Activated CD8-positive, alpha-beta T cell treated with anti-CD3 and anti-CD28 coated beads for 36 hours (primary cell): Measurements from ENCODE around the gene HSD11B2. TPM values are rescaled to one million over a fixed set of nuclear protein-coding genes. Genes with fewer than 3 reads are reported as not detected.

ENCODE experiments used
- ATAC-seq: fragments of 200-7000 bp; cut with Tn5 transposase; one replicate; pipeline ENCODE4 v1.10.0; 2021; ENCODE audit warnings: mild to moderate bottlenecking, moderate library complexity
- CTCF ChIA-PET: fragments of 350-600 bp; sonication (Branson Sonifier 250); formaldehyde crosslinking; loops from one replicate; lab custom pipeline; 2021; ENCODE audit warnings: antibody characterized with exemption; lab: Charles Lee
- POLR2A ChIA-PET: fragments of 350-600 bp; sonication (Branson Sonifier 250); formaldehyde crosslinking; loops from one replicate; lab custom pipeline; 2021; ENCODE audit warnings: antibody characterized with exemption; lab: Charles Lee
- DNase-seq: peaks from one replicate; pipeline ENCODE4 v3.0.0-alpha.2; 2020
- H3K27ac Mint-ChIP-seq: one replicate; pipeline ENCODE4 v1.8.0; 2021; ENCODE audit warnings: mild to moderate bottlenecking, mixed read lengths
- H3K27me3 Mint-ChIP-seq: one replicate; pipeline ENCODE4 v1.8.0; 2021; ENCODE audit warnings: mixed read lengths
- H3K36me3 Mint-ChIP-seq: one replicate; pipeline ENCODE4 v1.8.0; 2021; ENCODE audit warnings: low read depth, mixed read lengths
- H3K4me1 Mint-ChIP-seq: one replicate; pipeline ENCODE4 v1.8.0; 2021; ENCODE audit warnings: low read depth, mixed read lengths
- H3K4me3 Mint-ChIP-seq: one replicate; pipeline ENCODE4 v1.8.0; 2021; ENCODE audit warnings: mild to moderate bottlenecking, moderate library complexity, mixed read lengths
- H3K9me3 Mint-ChIP-seq: one replicate; pipeline ENCODE4 v1.8.0; 2021; ENCODE audit warnings: mixed read lengths
- intact Hi-C: fragments of 100-400 bp; cut with micrococcal nuclease; formaldehyde crosslinking; loops from one replicate; pipeline ENCODE4 v1.10.0; 2022
- total RNA-seq, 2 experiments: library from RNA; stranded (reverse); gene quantifications; one replicate each; pipeline ENCODE4 v1.2.3, GENCODE V29; 2021
- TF ChIP-seq, protein P1 (sequence below): fragments of 200-600 bp; IDR thresholded peaks from one replicate; pipeline ENCODE4 v1.8.0; 2022; ENCODE audit warnings: antibody characterized with exemption, mild to moderate bottlenecking

Gene HSD11B2
- total RNA-seq, 2 experiments from 2014 or later: 1.6 to 2.3 TPM

DNA sequence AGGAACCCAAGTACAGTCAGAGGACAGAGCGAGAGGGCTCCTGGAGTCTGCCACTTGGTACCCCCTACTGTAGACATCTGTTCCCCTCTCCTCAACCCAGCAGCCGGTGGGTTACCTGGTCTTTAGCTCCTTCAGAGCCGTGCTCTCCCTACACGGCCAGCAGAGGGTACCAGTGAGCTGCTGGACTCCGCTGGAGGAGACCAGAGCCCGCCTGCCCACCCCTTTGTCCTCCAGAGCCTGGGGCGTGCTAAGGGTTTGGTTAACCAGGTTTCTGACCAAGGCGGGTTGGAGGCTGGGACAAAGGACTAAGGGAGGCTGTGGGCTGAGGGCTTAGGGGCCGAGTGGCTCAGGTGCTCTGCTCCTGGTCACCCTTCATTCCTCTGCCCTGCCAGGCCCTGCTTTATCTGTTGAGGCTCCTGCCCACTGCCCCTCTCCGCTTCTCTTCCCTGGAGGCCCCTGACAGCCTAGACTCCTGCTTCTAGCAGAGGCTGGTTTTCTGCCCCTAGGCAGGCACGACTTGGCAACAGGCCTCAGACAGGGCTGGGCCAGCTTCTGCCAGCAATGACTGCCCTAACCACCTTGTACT lies 2.7 kb upstream of the HSD11B2 start:
- POLR2A ChIA-PET: interaction anchor here (0.6 to 1.0 kb wide), 2 partner anchors 37 to 76 kb away, joined by 3 read pairs; no protein-coding TSS in a partner anchor
- Mint-ChIP-seq H3K27me3 (peaks cover 40% of the 10 kb centered on the region), H3K9me3 (no peaks in the 10 kb centered on the region), H3K27ac (no peak overlapping the region), H3K36me3 (no peaks in the 10 kb centered on the region), H3K4me3 (no peak overlapping the region), H3K4me1 (peaks cover 7% of the 10 kb centered on the region)
- ATAC-seq: peak; percentile 77
- CTCF ChIA-PET: interaction anchor here (0.6 to 5.6 kb wide), 53 partner anchors 8 to 453 kb away, joined by 3 to 94 read pairs (median 4); partner anchors contain the start of genes ATP6V0D1, GFOD2, KCTD19 and LRRC36
- intact Hi-C loops: loop anchor here (5.0 kb wide), 1 partner anchor 39 kb away; no protein-coding TSS in a partner anchor
- TF ChIP-seq, protein P1, sequence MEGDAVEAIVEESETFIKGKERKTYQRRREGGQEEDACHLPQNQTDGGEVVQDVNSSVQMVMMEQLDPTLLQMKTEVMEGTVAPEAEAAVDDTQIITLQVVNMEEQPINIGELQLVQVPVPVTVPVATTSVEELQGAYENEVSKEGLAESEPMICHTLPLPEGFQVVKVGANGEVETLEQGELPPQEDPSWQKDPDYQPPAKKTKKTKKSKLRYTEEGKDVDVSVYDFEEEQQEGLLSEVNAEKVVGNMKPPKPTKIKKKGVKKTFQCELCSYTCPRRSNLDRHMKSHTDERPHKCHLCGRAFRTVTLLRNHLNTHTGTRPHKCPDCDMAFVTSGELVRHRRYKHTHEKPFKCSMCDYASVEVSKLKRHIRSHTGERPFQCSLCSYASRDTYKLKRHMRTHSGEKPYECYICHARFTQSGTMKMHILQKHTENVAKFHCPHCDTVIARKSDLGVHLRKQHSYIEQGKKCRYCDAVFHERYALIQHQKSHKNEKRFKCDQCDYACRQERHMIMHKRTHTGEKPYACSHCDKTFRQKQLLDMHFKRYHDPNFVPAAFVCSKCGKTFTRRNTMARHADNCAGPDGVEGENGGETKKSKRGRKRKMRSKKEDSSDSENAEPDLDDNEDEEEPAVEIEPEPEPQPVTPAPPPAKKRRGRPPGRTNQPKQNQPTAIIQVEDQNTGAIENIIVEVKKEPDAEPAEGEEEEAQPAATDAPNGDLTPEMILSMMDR: peak; percentile 84
- DNase-seq: peak; percentile 76

DNA sequence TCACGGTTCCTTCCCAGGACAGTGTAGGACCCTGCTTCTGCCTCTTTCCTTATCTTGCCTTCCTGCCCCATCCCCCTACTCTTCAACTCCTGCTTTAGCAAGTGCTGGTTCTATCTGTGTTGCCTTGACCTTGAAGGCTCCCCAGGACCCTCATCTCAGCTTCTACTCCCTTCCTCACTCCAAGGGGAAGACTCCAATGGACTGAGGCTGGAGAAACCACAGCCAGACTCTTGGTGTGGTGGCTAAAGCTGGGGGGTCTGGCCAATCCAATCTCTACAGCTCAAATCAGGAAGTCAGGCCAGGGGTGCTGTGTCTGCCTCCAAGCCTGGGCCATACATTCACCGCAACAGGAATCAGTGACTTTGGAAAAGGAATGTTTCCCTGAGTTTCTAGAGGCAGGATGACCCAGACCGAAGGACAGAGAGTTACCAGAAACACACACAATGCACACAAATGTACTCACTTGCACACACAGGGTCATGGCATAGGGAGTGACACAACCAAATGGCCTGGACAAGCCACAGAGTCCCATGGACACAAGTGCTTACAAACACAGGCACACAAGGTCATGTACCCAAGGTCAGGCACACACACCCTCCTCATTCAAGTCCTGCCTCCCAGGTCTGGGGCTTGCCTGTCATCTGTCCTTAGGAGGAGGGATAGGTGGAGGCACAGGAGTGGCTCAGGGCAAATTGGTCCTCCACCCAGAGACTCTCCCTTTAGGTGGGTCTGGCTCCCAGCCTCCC lies 1.7 kb upstream of the HSD11B2 start:
- Mint-ChIP-seq H3K36me3 (no peaks in the 10 kb centered on the region), H3K4me1 (peaks cover 7% of the 10 kb centered on the region), H3K27me3 (peaks cover 36% of the 10 kb centered on the region), H3K9me3 (no peaks in the 10 kb centered on the region), H3K4me3 (peak overlapping the region; percentile 58), H3K27ac (no peak overlapping the region)
- ChIA-PET POLR2A (interaction anchor here (0.6 to 1.0 kb wide), 2 partner anchors 36 to 77 kb away, joined by 3 read pairs; no protein-coding TSS in a partner anchor), CTCF (interaction anchor here (0.8 to 5.6 kb wide), 23 partner anchors 9 to 169 kb away, joined by 3 to 94 read pairs (median 9); partner anchors contain the start of genes KCTD19, LRRC36, TPPP3 and ZDHHC1)
- intact Hi-C loops: loop anchor here (5.0 kb wide), 1 partner anchor 38 kb away; no protein-coding TSS in a partner anchor
- DNase-seq (no peak), ATAC-seq (no peak)
- TF ChIP-seq, protein P1: no peak

DNA sequence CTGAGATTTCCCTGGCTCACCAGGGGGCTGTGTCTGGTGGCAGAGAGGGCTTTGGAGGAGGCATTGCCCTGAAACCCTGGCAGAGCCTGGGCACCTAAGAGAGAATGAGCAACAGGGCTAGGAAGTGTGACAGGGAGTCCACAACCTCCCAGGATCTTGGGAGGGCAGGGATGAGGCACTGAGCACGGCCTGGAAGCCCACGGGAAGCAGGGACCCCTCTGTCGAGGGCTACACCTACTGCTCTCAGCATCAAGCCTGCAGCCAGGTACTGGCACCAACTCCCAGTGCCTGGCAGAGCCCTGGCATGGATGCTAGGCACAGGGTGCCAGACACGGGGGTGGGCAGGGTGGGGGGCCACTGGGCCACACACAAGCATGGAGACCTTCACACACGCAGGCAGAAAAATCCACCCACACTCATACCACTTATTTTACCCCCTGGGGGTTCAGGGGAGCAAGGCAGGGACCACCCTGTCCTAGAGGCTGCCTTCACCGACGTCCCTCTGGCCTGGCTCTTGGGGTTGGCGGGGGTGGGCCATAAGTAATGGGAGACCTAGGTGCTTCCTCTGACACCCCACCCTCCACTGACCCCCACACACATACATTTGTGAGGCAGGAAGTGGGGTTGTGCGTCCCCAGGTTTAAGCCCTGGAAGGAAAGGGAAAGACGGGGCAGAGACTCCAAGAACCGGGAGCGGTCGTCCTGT lies 970 bp upstream of the HSD11B2 start:
- POLR2A ChIA-PET: interaction anchor here (2.1 kb wide), 1 partner anchor 11 kb away, joined by 8 read pairs; no protein-coding TSS in a partner anchor

DNA sequence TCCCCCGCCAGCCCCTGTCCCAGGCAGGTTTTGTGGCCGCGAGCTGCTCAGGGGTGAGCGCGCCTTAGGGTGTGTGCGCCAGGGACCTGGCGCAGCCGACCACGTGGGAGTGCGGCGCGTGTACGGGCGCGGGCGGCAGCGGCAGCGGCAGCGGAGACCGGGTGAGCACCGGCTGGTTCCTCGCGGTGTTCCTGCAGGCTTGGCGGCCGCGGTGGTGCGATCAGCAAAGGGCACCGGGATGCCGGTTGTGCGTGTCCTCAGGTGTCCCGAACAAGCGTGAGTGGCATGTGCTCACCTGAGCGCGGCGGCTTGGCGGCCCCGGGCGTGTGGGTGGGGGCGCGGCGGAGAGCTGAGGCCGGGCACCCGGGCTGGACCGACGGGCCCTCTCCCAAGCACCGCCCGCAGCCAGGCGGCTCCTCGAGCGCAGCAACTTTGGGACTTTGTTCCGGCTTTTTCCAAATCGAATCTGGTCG lies 381 bp upstream of the HSD11B2 start:
- Mint-ChIP-seq H3K4me3 (peak overlapping the region; percentile 77), H3K4me1 (peaks cover 7% of the 10 kb centered on the region), H3K27me3 (peaks cover 36% of the 10 kb centered on the region), H3K27ac (peak overlapping the region; percentile 63), H3K36me3 (no peaks in the 10 kb centered on the region), H3K9me3 (no peaks in the 10 kb centered on the region)
- ChIA-PET CTCF (interaction anchor here (0.9 to 2.5 kb wide), 3 partner anchors 17 to 91 kb away, joined by 3 to 9 read pairs (median 6); no protein-coding TSS in a partner anchor), POLR2A (interaction anchor here (1.1 to 2.1 kb wide), 2 partner anchors 10 to 233 kb away, joined by 3 to 8 read pairs; no protein-coding TSS in a partner anchor)
- ATAC-seq (peak; percentile 55), DNase-seq (peak; percentile 42)
- intact Hi-C loops: no loop called here
- TF ChIP-seq, protein P1: no peak

More for the DNA sequence above, 970 bp upstream of the HSD11B2 start:
- intact Hi-C loops: loop anchor here (5.0 kb wide), 1 partner anchor 37 kb away; no protein-coding TSS in a partner anchor
- TF ChIP-seq, protein P1: no peak
- DNase-seq (no peak), ATAC-seq (no peak)
- H3K36me3 Mint-ChIP-seq: no peaks in the 10 kb centered on the region
- H3K27ac Mint-ChIP-seq: peak overlapping the region; percentile 63
- H3K4me1 Mint-ChIP-seq: peaks cover 7% of the 10 kb centered on the region
- H3K27me3 Mint-ChIP-seq: peaks cover 36% of the 10 kb centered on the region
- CTCF ChIA-PET: interaction anchor here (0.9 to 5.6 kb wide), 9 partner anchors 11 to 166 kb away, joined by 3 to 94 read pairs (median 9); partner anchors contain the start of genes KCTD19 and LRRC36
- H3K9me3 Mint-ChIP-seq: no peaks in the 10 kb centered on the region
- H3K4me3 Mint-ChIP-seq: peak overlapping the region; percentile 77
